ENCODE measurements around the gene ARF1. TPM values are rescaled to one million over a fixed set of nuclear protein-coding genes. Genes with fewer than 3 reads are reported as not detected.

Gene ARF1
- total and polyA plus RNA-seq, 10 of the 15 experiments (the other 5 are each of a cell fraction or from before 2014, with no cell fraction given): 48.4 to 508 (median 283) TPM

- peak in 1 of 2 experiments; percentile 11; a peak in 1 of 4 replicates for TF ChIP-seq IKZF2 (IDR thresholded peaks at IDR 0.05)
- TF ChIP-seq MEF2B (IDR thresholded peaks at IDR 0.05; ENCODE audit: partially characterized antibody, poor library complexity, severe bottlenecking): peak; percentile 31
- TF ChIP-seq NR2F1 (conservative IDR thresholded peaks at IDR 0.05): peak; percentile 65; the same call in 1 of the 2 replicates
- 0 out of 2 replicates have a peak, but pooled peaks have one; percentile 25 for TF ChIP-seq STAT1 (conservative IDR thresholded peaks at IDR 0.05)
- TF ChIP-seq DPF2 (IDR thresholded peaks at IDR 0.05): peak; percentile 65
- TF ChIP-seq, protein P1, sequence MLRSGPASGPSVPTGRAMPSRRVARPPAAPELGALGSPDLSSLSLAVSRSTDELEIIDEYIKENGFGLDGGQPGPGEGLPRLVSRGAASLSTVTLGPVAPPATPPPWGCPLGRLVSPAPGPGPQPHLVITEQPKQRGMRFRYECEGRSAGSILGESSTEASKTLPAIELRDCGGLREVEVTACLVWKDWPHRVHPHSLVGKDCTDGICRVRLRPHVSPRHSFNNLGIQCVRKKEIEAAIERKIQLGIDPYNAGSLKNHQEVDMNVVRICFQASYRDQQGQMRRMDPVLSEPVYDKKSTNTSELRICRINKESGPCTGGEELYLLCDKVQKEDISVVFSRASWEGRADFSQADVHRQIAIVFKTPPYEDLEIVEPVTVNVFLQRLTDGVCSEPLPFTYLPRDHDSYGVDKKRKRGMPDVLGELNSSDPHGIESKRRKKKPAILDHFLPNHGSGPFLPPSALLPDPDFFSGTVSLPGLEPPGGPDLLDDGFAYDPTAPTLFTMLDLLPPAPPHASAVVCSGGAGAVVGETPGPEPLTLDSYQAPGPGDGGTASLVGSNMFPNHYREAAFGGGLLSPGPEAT (IDR thresholded peaks at IDR 0.05; ENCODE audit: low read depth): peak; percentile 53; the same call in 1 of the 2 replicates
These were observed 44.8 kb upstream of the ARF1 start (continued) for GRCh38 chr1:228037401-228038386.

DNA sequence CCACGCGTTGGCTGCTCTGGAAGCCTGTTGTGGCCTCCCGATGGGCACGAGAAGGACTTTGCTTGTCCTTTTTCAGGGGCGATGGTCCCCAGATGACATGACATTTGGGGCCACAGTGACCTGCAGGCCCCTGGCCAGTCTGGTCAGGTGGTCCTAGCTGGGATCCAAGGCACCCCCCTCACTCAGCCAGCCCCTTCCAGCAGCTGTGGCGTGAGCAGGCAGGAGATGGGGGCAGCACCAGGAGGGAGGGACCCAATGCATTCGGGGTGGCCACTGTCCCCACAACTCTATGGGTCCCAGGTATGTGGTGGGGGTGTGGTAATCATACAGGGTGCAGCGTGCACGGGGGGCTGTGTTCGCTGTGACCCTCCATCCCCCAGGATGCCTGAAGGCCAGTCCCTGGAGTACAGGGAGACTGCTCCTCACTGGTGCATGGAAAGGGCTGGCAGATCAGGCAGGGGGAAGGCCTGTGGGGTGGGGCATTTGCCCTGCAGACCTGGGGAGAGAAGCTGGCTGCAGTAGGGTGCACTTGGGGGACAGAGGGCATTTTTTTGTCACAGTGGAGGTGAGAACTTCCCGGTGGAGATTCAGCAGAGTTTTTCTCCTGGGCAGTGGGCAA is 44.0 kb upstream of the ARF1 start:
- H3K79me2 ChIP-seq (ENCODE audit: control insufficient read depth, insufficient read depth, low read length): no peaks in the 10 kb centered on the region
- CTCF ChIA-PET: no interaction called here
- no peaks in the 10 kb centered on the region for H3K4me1 ChIP-seq (ENCODE audit: control insufficient read depth, insufficient read depth, low read length)
- ATAC-seq: no peak
- H3K9me3 ChIP-seq (replicated peaks; ENCODE audit: control insufficient read depth, insufficient read depth, low read length): no peaks in the 10 kb centered on the region; the same call in 2 of the 3 replicates
- H2AFZ ChIP-seq (ENCODE audit: control insufficient read depth, low read depth, low read length): no peak overlapping the region
- H3K4me3 ChIP-seq: no peak overlapping the region
- TF ChIP-seq RBBP5 (conservative IDR thresholded peaks at IDR 0.05) (no peak), CHD1 (IDR thresholded peaks at IDR 0.05; ENCODE audit: low read depth, low read length) (no peak), NFYA (IDR thresholded peaks at IDR 0.05; ENCODE audit: borderline replicate concordance, low read depth, low read length) (no peak), NR2F1 (conservative IDR thresholded peaks at IDR 0.05) (no peak), HDAC2 (IDR thresholded peaks at IDR 0.05) (no peak), MTA3 (IDR thresholded peaks at IDR 0.05; ENCODE audit: borderline replicate concordance, low read length) (no peak), MEF2A (IDR thresholded peaks at IDR 0.05; ENCODE audit: insufficient read depth, low read depth, low read length) (no peak), CBX3 (IDR thresholded peaks at IDR 0.05; ENCODE audit: borderline replicate concordance, low read depth) (no peak), BRCA1 (IDR thresholded peaks at IDR 0.05; ENCODE audit: low read depth, low read length) (no peak), RELA (IDR thresholded peaks at IDR 0.05; ENCODE audit: borderline replicate concordance, partially characterized antibody) (no peak), MAX (IDR thresholded peaks at IDR 0.05; ENCODE audit: low read depth, low read length) (no peak), MTA2 (IDR thresholded peaks at IDR 0.05; ENCODE audit: low read depth) (no peak)
- TF ChIP-seq, protein P2, sequence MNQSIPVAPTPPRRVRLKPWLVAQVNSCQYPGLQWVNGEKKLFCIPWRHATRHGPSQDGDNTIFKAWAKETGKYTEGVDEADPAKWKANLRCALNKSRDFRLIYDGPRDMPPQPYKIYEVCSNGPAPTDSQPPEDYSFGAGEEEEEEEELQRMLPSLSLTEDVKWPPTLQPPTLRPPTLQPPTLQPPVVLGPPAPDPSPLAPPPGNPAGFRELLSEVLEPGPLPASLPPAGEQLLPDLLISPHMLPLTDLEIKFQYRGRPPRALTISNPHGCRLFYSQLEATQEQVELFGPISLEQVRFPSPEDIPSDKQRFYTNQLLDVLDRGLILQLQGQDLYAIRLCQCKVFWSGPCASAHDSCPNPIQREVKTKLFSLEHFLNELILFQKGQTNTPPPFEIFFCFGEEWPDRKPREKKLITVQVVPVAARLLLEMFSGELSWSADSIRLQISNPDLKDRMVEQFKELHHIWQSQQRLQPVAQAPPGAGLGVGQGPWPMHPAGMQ (IDR thresholded peaks at IDR 0.05; ENCODE audit: borderline replicate concordance): no peak
- H3K27ac ChIP-seq (ENCODE audit: control insufficient read depth, insufficient read depth): no peak overlapping the region
- no peak for DNase-seq (ENCODE audit: low read depth, low spot score)
- intact Hi-C loops (cut with micrococcal nuclease; ENCODE audit: unreplicated experiment) (no loop called here), in situ Hi-C loops (cut with MboI) (no loop called here)
- no peak overlapping the region for H3K9ac ChIP-seq (ENCODE audit: control insufficient read depth, insufficient read depth, low read length)
- 52% methylated on average over 11 of the region's 11 CpGs for WGBS (ENCODE audit: insufficient coverage, insufficient replicate concordance, low lambda C conversion rate, missing lambda C conversion rate)
- no peaks in the 10 kb centered on the region; the same call in 1 of the 2 replicates for H4K20me1 ChIP-seq (ENCODE audit: control insufficient read depth, insufficient read depth)
- no peaks in the 10 kb centered on the region for H3K36me3 ChIP-seq (ENCODE audit: control insufficient read depth in 2 of 2, insufficient read depth in 2 of 2, low read length in 1 of 2)
- POLR2A ChIA-PET: no interaction called here
- H3K4me2 ChIP-seq (ENCODE audit: control insufficient read depth, insufficient read depth): 0 out of 2 replicates have a peak overlapping the region, but pooled peaks have one; percentile 25
- SMC1A ChIA-PET (ENCODE audit: uncharacterized antibody, unreplicated experiment): no interaction called here
- BruUV-seq (replicated peaks): no TSS peak
- peaks cover 2 to 10% of the 10 kb centered on the region in 2 experiments; a peak in 2 of 4 replicates for H3K27me3 ChIP-seq (replicated peaks in 1 of 2; ENCODE audit: control insufficient read depth in 2 of 2, insufficient read depth in 2 of 2, low read length in 1 of 2)
- FAIRE-seq: no peak
- RAD21 ChIA-PET (ENCODE audit: unreplicated experiment): interaction anchor here (0.5 kb wide), 1 partner anchor 374 kb away, joined by 3 read pairs; no protein-coding TSS in a partner anchor

Measured in GM12878 (cell line).